Activated T-helper 2 cell treated with anti-CD3 and anti-CD28 coated beads, Interferon-gamma antibody, Interleukin-2, Interleukin-4, amounts not matched to agents 10 μg/mL and 5 μg/mL and 100 μg/mL, durations not matched to agents 14 hours and 24 hours and 36 hours (primary cell): ENCODE measurements around the gene AFF1. TPM values are rescaled to one million over a fixed set of nuclear protein-coding genes. Genes with fewer than 3 reads are reported as not detected.

ENCODE experiments used
- DNase-seq: peaks from one replicate; pipeline ENCODE4 v3.0.0; 2021; ENCODE audit warnings: low spot score
- H3K27ac Mint-ChIP-seq: one replicate; pipeline ENCODE4 v1.8.0; 2021; ENCODE audit warnings: mixed read lengths
- H3K27me3 Mint-ChIP-seq: one replicate; pipeline ENCODE4 v1.8.0; 2021; ENCODE audit warnings: low read depth, mixed read lengths
- H3K36me3 Mint-ChIP-seq: one replicate; pipeline ENCODE4 v1.8.0; 2021; ENCODE audit warnings: low read depth, mixed read lengths
- H3K4me1 Mint-ChIP-seq: one replicate; pipeline ENCODE4 v1.8.0; 2021; ENCODE audit warnings: low read depth, mixed read lengths
- H3K4me3 Mint-ChIP-seq: one replicate; pipeline ENCODE4 v1.8.0; 2021; ENCODE audit warnings: low read depth, mild to moderate bottlenecking, moderate library complexity, mixed read lengths
- H3K9me3 Mint-ChIP-seq: one replicate; pipeline ENCODE4 v1.8.0; 2021; ENCODE audit warnings: mixed read lengths
- intact Hi-C: fragments of 100-400 bp; cut with micrococcal nuclease; formaldehyde crosslinking; loops from one replicate; pipeline ENCODE4 v1.15.1; 2023
- total RNA-seq: library from RNA; stranded (reverse); gene quantifications from 2 replicates; pipeline ENCODE4 v1.2.3, GENCODE V29; 2022

AFF1 gene
- total RNA-seq, 1 donor from 2014 or later, result 60.4 TPM

GRCh38 chr4:87188932-87189331 lies 254.1 kb downstream of the AFF1 start:
- Mint-ChIP-seq H3K9me3 (no peaks in the 10 kb centered on the region), H3K36me3 (no peaks in the 10 kb centered on the region), H3K27me3 (no peaks in the 10 kb centered on the region), H3K27ac (no peak overlapping the region), H3K4me3 (no peak overlapping the region), H3K4me1 (peaks cover 15% of the 10 kb centered on the region)
- no peak for DNase-seq
- intact Hi-C loops, result no loop called here

Other genes starting within 250 kb of the AFF1 start
- gene SLC10A6, start 85.6 kb upstream of the AFF1 start, total RNA-seq, result not detected in 2 replicates
- gene C4orf36, start 42.6 kb upstream of the AFF1 start, total RNA-seq, result not detected in 2 replicates